ENCODE data around the gene MINDY1. TPM values are rescaled to one million over a fixed set of nuclear protein-coding genes. Genes with fewer than 3 reads are reported as not detected.

MINDY1 gene
- total and polyA plus RNA-seq, 4 donors = 7.8 to 31.0 (median 16.7) TPM

- DNase-seq (no peak), ATAC-seq (ENCODE audit: insufficient read depth, low FRiP score) (no peak)
- H3K9ac ChIP-seq (ENCODE audit: insufficient read depth in 1 of 2, low read length in 2 of 2) = peak overlapping the region in 1 of 2 donors; percentile 5
- H3K27me3 ChIP-seq (ENCODE audit: control insufficient read depth in 3 of 3, insufficient read depth in 3 of 3, low read length in 2 of 3) = no peaks in the 10 kb centered on the region
- no peaks in the 10 kb centered on the region for H3K9me3 ChIP-seq (ENCODE audit: control insufficient read depth in 4 of 4, insufficient read depth in 3 of 4, low read length in 3 of 4)
- H3K4me1 ChIP-seq (ENCODE audit: control insufficient read depth in 5 of 5, insufficient read depth in 5 of 5, low read length in 5 of 5) = peaks cover 6 to 36% (median 18%) of the 10 kb centered on the region in 5 donors
- no peaks in the 10 kb centered on the region for H3K36me3 ChIP-seq (ENCODE audit: control insufficient read depth in 4 of 4, insufficient read depth in 4 of 4, low read length in 4 of 4)
- H3K27ac ChIP-seq (ENCODE audit: low read depth in 1 of 2, low read length in 1 of 2) = no peak overlapping the region
- 56 to 60% methylated on average over 4 of the region's 4 CpGs for WGBS, 2 donors
- H3K4me3 ChIP-seq = no peak overlapping the region
- no peak for TF ChIP-seq CTCF (IDR thresholded peaks at IDR 0.05; ENCODE audit: control extremely low read depth, extremely low read depth)
Measured at GRCh38 chr1:151011154-151011850, 4.6 kb upstream of the MINDY1 start.

GRCh38 chr1:151010346-151010726 lies 3.6 kb upstream of the MINDY1 start:
- H3K4me1 ChIP-seq (ENCODE audit: control insufficient read depth in 5 of 5, insufficient read depth in 5 of 5, low read length in 5 of 5) = peaks cover 6 to 46% (median 18%) of the 10 kb centered on the region in 5 donors
- no peaks in the 10 kb centered on the region for H3K27me3 ChIP-seq (ENCODE audit: control insufficient read depth in 3 of 3, insufficient read depth in 3 of 3, low read length in 2 of 3)
- WGBS, 2 donors = 90 to 94% methylated on average over 3 of the region's 3 CpGs
- no peaks in the 10 kb centered on the region for H3K36me3 ChIP-seq (ENCODE audit: control insufficient read depth in 4 of 4, insufficient read depth in 4 of 4, low read length in 4 of 4)
- no peak for TF ChIP-seq CTCF (IDR thresholded peaks at IDR 0.05; ENCODE audit: control extremely low read depth, extremely low read depth)
- H3K9ac ChIP-seq (ENCODE audit: insufficient read depth in 1 of 2, low read length in 2 of 2) = no peak overlapping the region
- no peaks in the 10 kb centered on the region for H3K9me3 ChIP-seq (ENCODE audit: control insufficient read depth in 4 of 4, insufficient read depth in 3 of 4, low read length in 3 of 4)
- DNase-seq = no peak
- no peak for ATAC-seq (ENCODE audit: insufficient read depth, low FRiP score)
- no peak overlapping the region for H3K4me3 ChIP-seq
- H3K27ac ChIP-seq (ENCODE audit: low read depth in 1 of 2, low read length in 1 of 2) = no peak overlapping the region

GRCh38 chr1:151009674-151010345 lies 3.1 kb upstream of the MINDY1 start:
- Histone ChIP-seq H3K4me3 (no peak overlapping the region), H3K27me3 (ENCODE audit: control insufficient read depth in 3 of 3, insufficient read depth in 3 of 3, low read length in 2 of 3) (no peaks in the 10 kb centered on the region), H3K27ac (ENCODE audit: low read depth in 1 of 2, low read length in 1 of 2) (no peak overlapping the region), H3K36me3 (ENCODE audit: control insufficient read depth in 4 of 4, insufficient read depth in 4 of 4, low read length in 4 of 4) (no peaks in the 10 kb centered on the region), H3K4me1 (ENCODE audit: control insufficient read depth in 5 of 5, insufficient read depth in 5 of 5, low read length in 5 of 5) (peaks cover 6 to 51% (median 19%) of the 10 kb centered on the region in 5 donors), H3K9ac (ENCODE audit: insufficient read depth in 1 of 2, low read length in 2 of 2) (peak overlapping the region in 1 of 2 donors; percentile 98), H3K9me3 (ENCODE audit: control insufficient read depth in 4 of 4, insufficient read depth in 3 of 4, low read length in 3 of 4) (no peaks in the 10 kb centered on the region)
- WGBS, 2 donors = 97 to 98% methylated on average over 8 of the region's 8 CpGs
- ATAC-seq (ENCODE audit: insufficient read depth, low FRiP score) (no peak), DNase-seq (no peak)
- no peak for TF ChIP-seq CTCF (IDR thresholded peaks at IDR 0.05; ENCODE audit: control extremely low read depth, extremely low read depth)

Data from lung (tissue), 12 donors.